AG08395 (cell line): Measurements from ENCODE around the gene KNSTRN.

Source experiments
- DNase-seq: peaks from one replicate; pipeline ENCODE4 v3.0.0; 2012; ENCODE audit warnings: mixed read lengths, low spot score

Gene KNSTRN

DNA sequence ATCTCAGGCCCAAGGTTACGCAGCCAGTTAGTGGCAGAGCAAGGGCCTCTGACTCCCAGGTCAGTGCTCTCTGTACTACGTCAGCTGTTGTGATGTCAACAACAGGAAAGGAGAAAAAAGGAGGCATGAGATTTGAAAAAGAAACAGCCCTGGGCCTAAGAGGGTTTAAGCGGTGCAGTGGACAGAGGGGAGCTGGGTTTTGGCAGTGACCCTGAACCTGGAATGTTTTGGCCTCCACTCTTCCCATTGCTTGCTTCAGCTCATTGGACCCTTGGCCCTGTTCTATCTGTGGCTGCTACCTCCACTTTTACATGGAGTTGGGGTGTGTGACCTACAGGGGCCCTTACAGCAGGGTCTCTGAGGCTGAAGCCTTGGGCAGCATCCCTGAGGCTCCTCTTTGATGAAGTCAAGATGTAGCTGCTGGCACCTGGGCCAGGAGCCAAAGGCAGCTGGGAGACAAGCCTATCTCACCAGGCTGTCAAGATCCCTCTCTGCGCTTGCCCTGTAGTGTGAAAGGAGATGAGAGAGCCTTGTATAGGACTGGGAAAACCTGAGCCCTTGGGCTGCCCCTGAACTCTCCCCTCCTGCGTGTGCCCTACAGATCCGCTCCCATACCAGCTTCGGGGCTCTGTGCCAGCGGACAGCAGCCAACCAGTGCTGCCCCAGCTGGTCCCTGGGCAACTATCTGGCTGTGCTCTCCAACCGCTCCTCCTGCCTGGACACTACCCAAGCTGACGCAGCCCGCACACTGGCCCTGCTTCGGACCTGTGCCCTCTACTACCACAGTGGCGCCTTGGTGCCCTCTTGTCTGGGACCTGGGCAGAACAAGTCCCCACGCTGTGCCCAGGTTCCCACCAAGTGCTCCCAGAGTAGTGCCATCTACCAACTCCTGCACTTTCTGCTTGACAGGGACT lies 15.8 kb upstream of the KNSTRN start:
- no peak for DNase-seq

GRCh38 chr15:40367371-40367685 lies 15.2 kb upstream of the KNSTRN start:
- no peak for DNase-seq

GRCh38 chr15:40367686-40368611 lies 14.6 kb upstream of the KNSTRN start:
- peak; percentile 92 for DNase-seq

- DNase-seq = no peak
These were observed 13.6 kb upstream of the KNSTRN start for GRCh38 chr15:40368719-40369473.

DNA sequence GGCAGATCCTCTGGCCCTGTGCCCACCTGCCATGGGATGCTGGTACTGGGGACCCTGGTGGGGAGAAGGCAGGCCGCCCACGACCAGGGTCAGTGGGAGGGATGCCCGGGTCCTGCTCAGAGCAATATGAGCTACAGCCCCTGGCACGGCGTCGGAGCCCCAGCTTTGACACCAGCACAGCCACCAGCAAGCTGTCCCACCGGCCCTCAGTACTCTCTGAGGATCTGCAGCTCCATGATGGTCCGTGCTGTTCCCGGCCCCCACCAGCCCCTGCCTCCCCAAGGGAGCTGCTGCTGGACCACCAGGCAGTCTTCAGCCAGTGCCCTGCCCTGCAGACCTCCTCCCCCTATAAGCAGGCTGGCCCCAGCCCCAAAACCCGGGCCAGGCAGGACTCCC lies 13.0 kb upstream of the KNSTRN start:
- no peak for DNase-seq

DNA sequence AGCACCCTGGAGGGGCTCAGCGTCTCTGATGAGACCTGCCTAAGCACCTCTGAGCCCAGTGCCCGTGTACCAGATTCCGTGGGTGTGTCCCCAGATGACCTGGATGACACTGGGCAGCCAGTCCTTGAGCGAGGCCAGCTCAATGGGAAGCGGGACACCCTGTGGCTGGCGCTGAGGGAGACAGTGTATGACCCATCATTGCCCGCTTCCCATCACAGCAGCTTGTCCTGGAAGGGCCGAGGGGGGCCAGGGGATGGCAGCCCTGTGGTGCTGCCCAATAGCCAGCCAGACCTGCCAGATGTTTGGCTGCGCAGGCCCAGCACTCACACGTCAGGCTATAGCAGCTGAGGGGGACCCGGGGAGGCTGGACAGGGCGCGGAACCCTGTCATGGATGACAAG lies 12.6 kb upstream of the KNSTRN start:
- DNase-seq = no peak

- DNase-seq = no peak
These were observed 9.5 kb upstream of the KNSTRN start for GRCh38 chr15:40372981-40373380.

DNA sequence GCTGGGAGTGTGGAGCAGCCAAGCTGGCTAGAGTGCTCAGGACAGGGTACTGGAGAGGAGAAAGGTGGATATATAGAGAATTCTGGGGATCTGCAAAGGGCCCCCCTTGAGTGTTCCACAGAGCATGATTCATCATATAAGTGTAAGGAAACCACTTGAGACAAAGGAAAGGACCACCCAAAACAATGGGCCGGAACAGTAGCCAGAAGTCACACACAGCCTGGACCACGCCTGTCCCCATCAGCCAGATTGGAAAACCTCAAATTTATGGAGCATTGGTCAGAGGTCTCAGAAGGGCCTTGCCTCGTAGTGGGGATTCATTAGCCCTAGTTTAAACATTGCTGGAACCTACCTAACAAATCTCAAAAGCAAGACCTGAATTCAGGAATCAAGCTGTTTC lies 4.9 kb upstream of the KNSTRN start:
- no peak for DNase-seq

DNA sequence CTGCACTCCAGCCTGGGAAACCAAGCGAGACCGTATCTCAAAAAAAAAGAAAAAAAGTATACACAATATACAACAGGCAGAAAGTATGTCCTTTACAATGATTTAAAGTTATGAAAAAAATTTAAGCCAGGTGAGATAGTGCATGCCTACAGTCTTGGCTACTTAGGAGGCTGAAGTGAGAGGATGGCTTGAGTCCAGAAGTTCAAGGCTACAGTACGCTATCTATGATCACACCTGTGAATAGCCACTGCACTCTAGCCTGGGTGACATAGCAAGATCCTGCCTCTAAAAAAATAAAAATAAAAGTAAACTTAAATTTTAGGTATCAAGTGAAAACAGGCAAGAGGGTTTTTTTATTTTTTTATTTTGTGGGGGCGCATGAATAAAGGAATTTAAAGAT lies 3.1 kb upstream of the KNSTRN start:
- no peak for DNase-seq

- peak; percentile 96 for DNase-seq
These were observed 2.7 kb upstream of the KNSTRN start for GRCh38 chr15:40379853-40380252.

GRCh38 chr15:40380636-40381035 lies 1.9 kb upstream of the KNSTRN start:
- no peak for DNase-seq

GRCh38 chr15:40381818-40382529 lies 547 bp upstream of the KNSTRN start:
- no peak for DNase-seq

DNA sequence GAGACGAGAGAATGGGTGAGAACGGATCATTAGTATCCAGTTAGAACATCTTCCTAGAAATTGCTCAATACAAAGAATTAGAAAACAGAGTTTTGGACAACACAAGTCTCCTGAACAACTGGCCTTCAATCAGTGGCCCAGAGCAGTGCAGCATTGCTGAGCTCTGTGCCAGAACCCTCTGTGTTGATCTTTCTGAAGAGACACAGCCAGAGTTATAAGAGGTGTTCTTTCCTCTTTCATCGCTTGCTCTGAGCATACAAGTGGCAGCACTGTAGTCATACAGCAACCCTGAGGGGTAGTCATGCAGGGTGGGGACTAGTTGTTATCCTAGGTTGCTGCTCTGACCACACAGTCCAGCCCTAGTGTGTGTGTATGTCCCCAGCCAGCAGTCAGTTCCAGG lies 4.0 kb downstream of the KNSTRN start:
- no peak for DNase-seq

GRCh38 chr15:40388941-40389823 lies 6.7 kb downstream of the KNSTRN start:
- DNase-seq = no peak

- no peak for DNase-seq
These were observed 7.5 kb downstream of the KNSTRN start for GRCh38 chr15:40389824-40390595.

DNA sequence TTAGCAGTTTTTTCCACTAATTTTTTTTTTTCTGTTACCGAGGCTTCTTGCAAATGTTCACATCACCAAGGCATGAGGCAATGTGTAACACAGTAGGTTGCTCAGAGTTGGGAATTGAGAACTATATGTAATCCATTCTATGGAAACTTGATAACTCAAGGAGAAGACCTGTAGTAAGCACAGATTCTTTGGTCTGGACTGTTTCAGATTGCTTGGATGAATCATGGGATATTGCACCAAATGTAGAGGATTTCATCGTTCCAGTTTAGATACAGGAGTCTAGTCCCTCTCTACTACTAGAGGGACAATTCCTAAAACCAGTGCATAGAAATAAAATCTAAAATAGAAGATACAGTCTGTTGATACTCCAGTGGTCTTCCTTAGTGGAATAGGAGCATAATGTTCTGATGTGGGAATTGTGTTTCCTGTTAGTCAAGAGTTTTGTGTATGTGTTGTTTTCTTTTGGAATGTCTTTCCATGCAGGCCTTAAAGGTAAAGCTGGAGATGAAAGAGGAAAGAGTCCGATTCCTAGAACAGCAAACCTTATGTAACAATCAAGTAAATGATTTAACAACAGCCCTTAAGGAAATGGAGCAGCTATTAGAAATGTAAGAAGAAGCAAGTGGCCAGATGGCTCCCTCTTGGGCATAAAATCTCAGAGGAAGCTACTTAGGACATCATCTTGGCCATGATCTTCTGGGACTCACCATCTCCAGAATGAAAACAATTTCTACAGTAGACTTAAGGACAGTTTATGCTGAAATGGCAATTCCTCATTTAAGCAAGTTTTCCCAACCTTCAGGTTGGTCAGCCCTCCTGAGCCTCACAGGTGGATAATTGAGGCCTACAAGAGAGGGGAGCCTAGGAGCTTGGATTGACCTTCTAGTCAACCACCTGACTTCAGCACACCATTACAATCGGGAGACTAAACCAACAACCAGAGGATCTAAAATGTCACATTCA lies 10.7 kb downstream of the KNSTRN start:
- DNase-seq = no peak

DNA sequence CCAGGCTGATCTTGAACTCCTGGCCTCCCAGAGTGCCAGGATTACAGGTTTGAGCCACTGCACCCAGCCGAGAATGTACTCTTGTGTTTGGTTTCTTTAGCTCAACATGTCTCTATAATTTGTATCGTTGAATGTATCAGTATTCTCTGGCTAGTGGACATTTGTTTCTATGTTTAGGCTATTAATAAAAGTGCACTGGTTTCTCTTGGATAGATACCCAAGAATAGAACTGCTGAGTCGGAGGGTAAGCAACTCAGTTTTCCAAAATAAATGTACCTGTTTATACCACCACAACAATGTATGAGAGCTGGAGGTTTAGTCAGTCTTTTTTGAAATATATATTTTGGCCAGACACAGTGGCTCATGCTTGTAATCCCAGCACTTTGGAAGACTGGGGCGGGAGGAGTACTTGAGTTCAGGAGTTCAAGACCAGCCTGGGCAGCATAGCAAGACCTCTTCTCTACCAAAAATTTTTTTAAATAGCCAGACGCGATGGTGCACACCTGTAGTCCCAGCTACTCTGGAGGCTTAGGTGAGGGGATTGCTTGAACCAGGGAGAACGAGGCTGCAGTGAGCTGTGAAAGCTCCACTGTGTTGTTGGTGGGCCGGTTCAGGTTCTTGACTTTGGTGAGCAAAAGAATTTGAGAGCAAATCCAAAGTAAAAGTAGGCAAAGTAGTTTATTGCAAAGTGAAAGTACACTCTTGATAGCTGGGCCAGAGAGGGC lies 15.3 kb downstream of the KNSTRN start:
- no peak for DNase-seq

DNA sequence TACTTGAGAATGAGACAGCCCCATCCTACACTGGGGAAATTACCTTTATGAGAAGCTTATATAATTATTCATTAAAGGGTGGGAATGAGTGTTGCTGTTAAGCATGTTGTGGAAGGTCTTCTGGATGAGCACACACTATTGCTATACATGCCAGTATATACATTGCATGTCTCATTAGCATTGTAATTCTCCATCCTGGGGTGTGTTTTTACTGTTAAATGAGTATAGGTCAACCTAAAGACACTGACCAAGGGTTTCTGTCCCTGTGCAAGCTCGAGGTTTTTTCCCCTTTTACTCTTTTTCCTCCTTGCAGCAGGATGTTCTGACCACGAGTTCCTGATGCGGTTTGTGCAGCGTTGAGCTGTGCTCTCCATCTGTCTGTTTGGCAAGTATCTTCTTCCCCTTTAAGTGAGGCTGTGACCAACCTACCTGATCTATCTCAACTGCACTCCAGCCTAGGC lies 15.9 kb downstream of the KNSTRN start:
- DNase-seq = no peak
